HepG2 (cell line): ENCODE data around the gene AMER2. TPM values are rescaled to one million over a fixed set of nuclear protein-coding genes. Genes with fewer than 3 reads are reported as not detected.

ENCODE experiments used
- ATAC-seq: fragments of 200-7000 bp; cut with Tn5 transposase; 3 replicates; pipeline ENCODE4 v1.9.1; 2020; ENCODE audit warnings: mild to moderate bottlenecking, moderate library complexity
- BruUV-seq: library from RNA; stranded (reverse); fragments of 400-500 nt; replicated peaks from 2 replicates; lab custom pipeline; 2021; lab: Mats Ljungman, UMichigan
- CTCF ChIA-PET: fragments of 300-600 bp; formaldehyde crosslinking; extraction: SDS; loops from one replicate; lab custom pipeline; 2021; ENCODE audit warnings: low total read pairs, inconsistent platforms, low intra/inter-chr PET ratio; lab: Yijun Ruan, JAX
- POLR2A ChIA-PET: fragments of 350-600 bp; sonication (Branson Sonifier 250); formaldehyde crosslinking; loops from one replicate; lab custom pipeline; 2020; ENCODE audit warnings: antibody characterized with exemption, inconsistent platforms; lab: Yijun Ruan, JAX
- DNase-seq: peaks from one replicate; pipeline ENCODE4 v3.0.0-alpha.2; 2015; ENCODE audit warnings: low spot score
- FAIRE-seq: peaks from 3 replicates; lab custom pipeline; 2011; peaks lifted over from hg19 to GRCh38; lab: Jason Lieb, UNC
- H2AFZ ChIP-seq: one replicate; pipeline ENCODE4 v1.6.1; 2011; ENCODE audit warnings: low read length, inconsistent platforms
- H3K27ac ChIP-seq: fragments of 300-600 bp; 3 replicates; pipeline ENCODE4 v1.8.0; 2011; ENCODE audit warnings: mixed run types, mild to moderate bottlenecking, mixed read lengths, low read length, inconsistent platforms; ENCODE audit not compliant: insufficient read depth; ENCODE audit errors: extremely low read length
- H3K27me3 ChIP-seq, 2 experiments: fragments of 200-600 bp in 1 of 2; 2 replicates in 1 of 2; 3 replicates in 1 of 2; pipeline versions ENCODE4 v1.6.0 to v1.8.0; 2011; ENCODE audit warnings: low read length in 2 of 2, mild to moderate bottlenecking in 2 of 2, moderate library complexity in 2 of 2, inconsistent platforms in 1 of 2; ENCODE audit not compliant: insufficient read depth in 2 of 2, control insufficient read depth in 1 of 2
- H3K36me3 ChIP-seq, 2 experiments: fragments of 200-600 bp in 1 of 2; replicated peaks in 1 of 2; 2 replicates in 1 of 2; 3 replicates in 1 of 2; pipeline versions ENCODE4 v1.5.1 to v1.8.0; 2011; ENCODE audit warnings: low read length in 2 of 2, inconsistent platforms in 1 of 2; ENCODE audit not compliant: insufficient read depth in 2 of 2, control insufficient read depth in 1 of 2
- H3K4me1 ChIP-seq: 2 replicates; pipeline ENCODE4 v1.5.1; 2012; ENCODE audit warnings: low read length, inconsistent platforms; ENCODE audit not compliant: insufficient read depth
- H3K4me2 ChIP-seq: 2 replicates; pipeline ENCODE4 v1.6.0; 2011; ENCODE audit warnings: low read depth, low read length, inconsistent platforms
- H3K4me3 ChIP-seq, 3 experiments: fragments of 200-600 bp in 1 of 3; sonication (generic), shearing (Covaris generic) in 1 of 3; replicated peaks in 1 of 3; 2 replicates each; pipeline ENCODE4 v1.5.1; 2011 to 2016; ENCODE audit warnings: low read length in 3 of 3, inconsistent platforms in 2 of 3, low read depth in 2 of 3, mild to moderate bottlenecking in 2 of 3, control low read depth in 1 of 3, mixed read lengths in 1 of 3; ENCODE audit not compliant: insufficient read depth in 1 of 3
- H3K79me2 ChIP-seq: one replicate; pipeline ENCODE4 v1.6.1; 2011; ENCODE audit warnings: low read length, inconsistent platforms; ENCODE audit not compliant: insufficient read depth
- H3K9ac ChIP-seq: 2 replicates; pipeline ENCODE4 v1.6.0; 2011; ENCODE audit warnings: mild to moderate bottlenecking, low read depth, low read length, inconsistent platforms; ENCODE audit not compliant: insufficient read depth
- H3K9me3 ChIP-seq: 2 replicates; pipeline ENCODE4 v1.5.1; 2012; ENCODE audit warnings: mild to moderate bottlenecking, low read length
- H4K20me1 ChIP-seq: 2 replicates; pipeline ENCODE4 v1.6.0; 2011; ENCODE audit warnings: inconsistent platforms, mild to moderate bottlenecking, low read length, moderate library complexity; ENCODE audit not compliant: insufficient read depth
- PHF8 ChIP-seq: sonication (generic); formaldehyde crosslinking; IDR thresholded peaks from 2 replicates; pipeline ENCODE4 v1.5.0; 2020; ENCODE audit warnings: missing genetic modification reagents
- RORA ChIP-seq: sonication (generic); formaldehyde crosslinking; IDR thresholded peaks from 2 replicates; pipeline ENCODE4 v1.5.0; 2020; ENCODE audit warnings: mild to moderate bottlenecking, missing genetic modification reagents, moderate library complexity
- SETDB1 ChIP-seq: sonication (generic); formaldehyde crosslinking; IDR thresholded peaks from 2 replicates; pipeline ENCODE4 v1.5.1; 2020; ENCODE audit warnings: missing genetic modification reagents, mild to moderate bottlenecking, borderline replicate concordance
- STAG1 ChIP-seq: sonication (generic); formaldehyde crosslinking; IDR thresholded peaks from 2 replicates; pipeline ENCODE4 v1.4.0; 2020; ENCODE audit warnings: missing genetic modification reagents
- TCF7L2 ChIP-seq: IDR thresholded peaks from 2 replicates; pipeline ENCODE4 v1.6.1; 2011; ENCODE audit warnings: mild to moderate bottlenecking, low read depth, low read length, moderate library complexity
- ZNF143 ChIP-seq: sonication (generic); formaldehyde crosslinking; IDR thresholded peaks from 2 replicates; pipeline ENCODE4 v1.4.0; 2020; ENCODE audit warnings: missing genetic modification reagents
- ZNF432 ChIP-seq: sonication (generic); formaldehyde crosslinking; IDR thresholded peaks from 2 replicates; pipeline ENCODE4 v1.5.0; 2020; ENCODE audit warnings: missing genetic modification reagents, mild to moderate bottlenecking, borderline replicate concordance
- WGBS: methylation state at CpG from one replicate; pipeline ENCODE4 v1.1.6; 2017; ENCODE audit warnings: low lambda C conversion rate; 5-methylcytosine and 5-hydroxymethylcytosine counted together
- in situ Hi-C: cut with HindIII; loops from 2 replicates; pipeline ENCODE4 v1.10.0; 2017; ENCODE audit warnings: low pct_unique_long_range_greater_than_20kb; ENCODE audit not compliant: extremely low pct_ligation_motif_present
- intact Hi-C: fragments of 100-400 bp; cut with micrococcal nuclease; formaldehyde crosslinking; loops from one replicate; pipeline ENCODE4 v1.10.0; 2022; ENCODE audit not compliant: unreplicated experiment
- polyA plus RNA-seq, 8 experiments: library from polyadenylated mRNA; depleted of rRNA in 3 of 8; stranded (reverse) in 7 of 8; unstranded in 1 of 8; fragments of >200 nt; fragmentation: Illumina TruSeq in 4 of 8; extraction: Trizol in 4 of 8; gene quantifications; 2 replicates each; pipeline versions ENCODE4 v1.2.1 to v1.2.3, GENCODE V29; 2011 to 2016; ENCODE audit warnings: low read depth in 4 of 8, missing spikeins in 1 of 8, mixed read lengths in 1 of 8; ENCODE audit not compliant: insufficient read depth in 1 of 8
- total RNA-seq, 5 experiments: library from RNA; depleted of rRNA; stranded (reverse); fragments of >200 nt; fragmentation: Illumina TruSeq; extraction: Trizol; gene quantifications; 2 replicates each; pipeline ENCODE4 v1.2.3, GENCODE V29; 2016; ENCODE audit warnings: low read depth in 1 of 5
- TF ChIP-seq, protein P1 (sequence below): sonication (generic); formaldehyde crosslinking; IDR thresholded peaks from 2 replicates; pipeline ENCODE4 v1.5.1; 2020; ENCODE audit warnings: mild to moderate bottlenecking, missing genetic modification reagents
- TF ChIP-seq, protein P2 (sequence below): sonication (generic); formaldehyde crosslinking; IDR thresholded peaks from 2 replicates; pipeline ENCODE4 v1.5.0; 2020; ENCODE audit warnings: mild to moderate bottlenecking, missing genetic modification reagents
- TF ChIP-seq, protein P3 (sequence below): sonication (generic); formaldehyde crosslinking; IDR thresholded peaks from 2 replicates; pipeline ENCODE4 v1.5.0; 2020; ENCODE audit warnings: mild to moderate bottlenecking, missing genetic modification reagents
- TF ChIP-seq, protein P4 (sequence below): sonication (generic); formaldehyde crosslinking; IDR thresholded peaks from 2 replicates; pipeline ENCODE4 v1.4.0; 2020; ENCODE audit warnings: missing genetic modification reagents

The AMER2 gene
- total and polyA plus RNA-seq, 2 of the 13 experiments (the other 11 are each of a cell fraction or from before 2014, with no cell fraction given), result not detected

DNA sequence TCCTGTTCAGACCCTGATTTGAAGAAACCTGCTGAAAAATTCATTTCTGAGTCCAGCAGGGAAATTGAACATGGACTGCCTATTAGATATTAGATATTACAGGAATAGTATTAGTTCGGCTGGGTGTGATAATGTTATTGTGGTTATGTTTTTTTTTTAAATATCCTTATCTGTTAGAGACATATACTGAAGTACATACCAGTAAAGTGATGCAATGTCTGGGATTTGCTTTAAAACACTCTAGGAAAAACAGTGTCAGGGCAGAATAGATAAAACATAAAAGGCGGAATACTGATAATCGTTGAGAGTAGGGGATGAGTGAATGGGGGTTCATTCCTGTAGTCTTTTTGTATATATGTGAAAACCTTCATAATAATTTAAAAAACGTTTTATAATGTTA, 28.7 kb upstream of the AMER2 start (continued):
- TF ChIP-seq, protein P1, sequence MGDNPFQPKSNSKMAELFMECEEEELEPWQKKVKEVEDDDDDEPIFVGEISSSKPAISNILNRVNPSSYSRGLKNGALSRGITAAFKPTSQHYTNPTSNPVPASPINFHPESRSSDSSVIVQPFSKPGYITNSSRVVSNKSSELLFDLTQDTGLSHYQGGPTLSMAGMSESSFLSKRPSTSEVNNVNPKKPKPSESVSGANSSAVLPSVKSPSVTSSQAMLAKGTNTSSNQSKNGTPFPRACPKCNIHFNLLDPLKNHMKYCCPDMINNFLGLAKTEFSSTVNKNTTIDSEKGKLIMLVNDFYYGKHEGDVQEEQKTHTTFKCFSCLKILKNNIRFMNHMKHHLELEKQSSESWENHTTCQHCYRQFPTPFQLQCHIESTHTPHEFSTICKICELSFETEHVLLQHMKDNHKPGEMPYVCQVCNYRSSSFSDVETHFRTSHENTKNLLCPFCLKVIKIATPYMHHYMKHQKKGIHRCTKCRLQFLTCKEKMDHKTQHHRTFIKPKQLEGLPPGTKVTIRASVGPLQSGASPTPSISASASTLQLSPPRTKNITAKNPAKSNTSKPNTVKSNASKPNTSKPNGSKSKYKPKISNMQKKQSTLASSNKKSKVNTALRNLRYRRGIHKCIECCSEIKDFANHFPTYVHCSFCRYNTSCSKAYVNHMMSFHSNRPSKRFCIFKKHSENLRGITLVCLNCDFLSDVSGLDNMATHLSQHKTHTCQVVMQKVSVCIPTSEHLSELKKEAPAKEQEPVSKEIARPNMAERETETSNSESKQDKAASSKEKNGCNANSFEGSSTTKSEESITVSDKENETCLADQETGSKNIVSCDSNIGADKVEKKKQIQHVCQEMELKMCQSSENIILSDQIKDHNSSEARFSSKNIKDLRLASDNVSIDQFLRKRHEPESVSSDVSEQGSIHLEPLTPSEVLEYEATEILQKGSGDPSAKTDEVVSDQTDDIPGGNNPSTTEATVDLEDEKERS (CRISPR knock-in tag), result no peak

DNA sequence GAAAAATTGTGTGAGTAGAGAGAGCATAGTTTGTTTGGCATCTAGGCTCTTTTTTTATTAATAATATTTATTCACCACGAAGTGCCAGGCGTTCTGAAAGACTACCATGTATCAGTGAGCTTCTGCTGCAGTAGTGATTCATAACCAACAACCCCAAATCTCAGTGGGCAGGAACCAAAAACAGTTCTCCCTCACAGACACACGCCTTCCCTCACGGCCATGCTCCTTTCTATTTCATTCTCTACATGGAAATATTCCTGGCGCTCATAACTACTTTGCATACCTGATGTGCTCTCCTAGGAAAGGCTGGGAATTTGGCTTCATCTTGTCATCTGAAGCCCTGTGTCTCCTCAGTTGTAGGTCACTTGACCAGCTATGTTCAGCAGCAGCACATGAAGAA, 26.6 kb upstream of the AMER2 start:
- Histone ChIP-seq H3K4me2 (no peak overlapping the region), H3K4me1 (no peaks in the 10 kb centered on the region), H3K27ac (no peak overlapping the region), H3K9me3 (no peaks in the 10 kb centered on the region), H2AFZ (no peak overlapping the region), H4K20me1 (no peaks in the 10 kb centered on the region), H3K79me2 (no peaks in the 10 kb centered on the region), H3K9ac (no peak overlapping the region), H3K36me3 (no peaks in the 10 kb centered on the region), H3K27me3 (peaks cover 3 to 42% of the 10 kb centered on the region in 2 experiments; a peak in 3 of 5 replicates), H3K4me3 (no peak overlapping the region)
- ATAC-seq (no peak), DNase-seq (no peak), FAIRE-seq (no peak)
- intact Hi-C loops (no loop called here), in situ Hi-C loops (no loop called here)
- 4% methylated on average over 3 of the region's 5 CpGs for WGBS
- ChIA-PET CTCF (no interaction called here), POLR2A (no interaction called here)
- no TSS peak for BruUV-seq
- no peak for TF ChIP-seq SETDB1
- TF ChIP-seq ZNF143 (CRISPR knock-in tag), result no peak
- no peak for TF ChIP-seq STAG1 (CRISPR knock-in tag)
- TF ChIP-seq RORA (CRISPR knock-in tag), result no peak
- TF ChIP-seq, protein P2, sequence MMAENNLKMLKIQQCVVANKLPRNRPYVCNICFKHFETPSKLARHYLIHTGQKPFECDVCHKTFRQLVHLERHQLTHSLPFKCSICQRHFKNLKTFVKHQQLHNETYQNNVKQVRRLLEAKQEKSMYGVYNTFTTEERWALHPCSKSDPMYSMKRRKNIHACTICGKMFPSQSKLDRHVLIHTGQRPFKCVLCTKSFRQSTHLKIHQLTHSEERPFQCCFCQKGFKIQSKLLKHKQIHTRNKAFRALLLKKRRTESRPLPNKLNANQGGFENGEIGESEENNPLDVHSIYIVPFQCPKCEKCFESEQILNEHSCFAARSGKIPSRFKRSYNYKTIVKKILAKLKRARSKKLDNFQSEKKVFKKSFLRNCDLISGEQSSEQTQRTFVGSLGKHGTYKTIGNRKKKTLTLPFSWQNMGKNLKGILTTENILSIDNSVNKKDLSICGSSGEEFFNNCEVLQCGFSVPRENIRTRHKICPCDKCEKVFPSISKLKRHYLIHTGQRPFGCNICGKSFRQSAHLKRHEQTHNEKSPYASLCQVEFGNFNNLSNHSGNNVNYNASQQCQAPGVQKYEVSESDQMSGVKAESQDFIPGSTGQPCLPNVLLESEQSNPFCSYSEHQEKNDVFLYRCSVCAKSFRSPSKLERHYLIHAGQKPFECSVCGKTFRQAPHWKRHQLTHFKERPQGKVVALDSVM (CRISPR knock-in tag), result no peak
- no peak for TF ChIP-seq TCF7L2
- TF ChIP-seq, protein P3, sequence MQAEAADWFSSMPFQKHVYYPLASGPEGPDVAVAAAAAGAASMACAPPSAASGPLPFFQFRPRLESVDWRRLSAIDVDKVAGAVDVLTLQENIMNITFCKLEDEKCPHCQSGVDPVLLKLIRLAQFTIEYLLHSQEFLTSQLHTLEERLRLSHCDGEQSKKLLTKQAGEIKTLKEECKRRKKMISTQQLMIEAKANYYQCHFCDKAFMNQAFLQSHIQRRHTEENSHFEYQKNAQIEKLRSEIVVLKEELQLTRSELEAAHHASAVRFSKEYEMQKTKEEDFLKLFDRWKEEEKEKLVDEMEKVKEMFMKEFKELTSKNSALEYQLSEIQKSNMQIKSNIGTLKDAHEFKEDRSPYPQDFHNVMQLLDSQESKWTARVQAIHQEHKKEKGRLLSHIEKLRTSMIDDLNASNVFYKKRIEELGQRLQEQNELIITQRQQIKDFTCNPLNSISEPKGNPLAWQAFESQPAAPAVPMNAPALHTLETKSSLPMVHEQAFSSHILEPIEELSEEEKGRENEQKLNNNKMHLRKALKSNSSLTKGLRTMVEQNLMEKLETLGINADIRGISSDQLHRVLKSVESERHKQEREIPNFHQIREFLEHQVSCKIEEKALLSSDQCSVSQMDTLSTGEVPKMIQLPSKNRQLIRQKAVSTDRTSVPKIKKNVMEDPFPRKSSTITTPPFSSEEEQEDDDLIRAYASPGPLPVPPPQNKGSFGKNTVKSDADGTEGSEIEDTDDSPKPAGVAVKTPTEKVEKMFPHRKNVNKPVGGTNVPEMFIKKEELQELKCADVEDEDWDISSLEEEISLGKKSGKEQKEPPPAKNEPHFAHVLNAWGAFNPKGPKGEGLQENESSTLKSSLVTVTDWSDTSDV (CRISPR knock-in tag), result no peak
- no peak for TF ChIP-seq PHF8 (CRISPR knock-in tag)
- TF ChIP-seq ZNF432 (CRISPR knock-in tag), result no peak
- TF ChIP-seq, protein P4, sequence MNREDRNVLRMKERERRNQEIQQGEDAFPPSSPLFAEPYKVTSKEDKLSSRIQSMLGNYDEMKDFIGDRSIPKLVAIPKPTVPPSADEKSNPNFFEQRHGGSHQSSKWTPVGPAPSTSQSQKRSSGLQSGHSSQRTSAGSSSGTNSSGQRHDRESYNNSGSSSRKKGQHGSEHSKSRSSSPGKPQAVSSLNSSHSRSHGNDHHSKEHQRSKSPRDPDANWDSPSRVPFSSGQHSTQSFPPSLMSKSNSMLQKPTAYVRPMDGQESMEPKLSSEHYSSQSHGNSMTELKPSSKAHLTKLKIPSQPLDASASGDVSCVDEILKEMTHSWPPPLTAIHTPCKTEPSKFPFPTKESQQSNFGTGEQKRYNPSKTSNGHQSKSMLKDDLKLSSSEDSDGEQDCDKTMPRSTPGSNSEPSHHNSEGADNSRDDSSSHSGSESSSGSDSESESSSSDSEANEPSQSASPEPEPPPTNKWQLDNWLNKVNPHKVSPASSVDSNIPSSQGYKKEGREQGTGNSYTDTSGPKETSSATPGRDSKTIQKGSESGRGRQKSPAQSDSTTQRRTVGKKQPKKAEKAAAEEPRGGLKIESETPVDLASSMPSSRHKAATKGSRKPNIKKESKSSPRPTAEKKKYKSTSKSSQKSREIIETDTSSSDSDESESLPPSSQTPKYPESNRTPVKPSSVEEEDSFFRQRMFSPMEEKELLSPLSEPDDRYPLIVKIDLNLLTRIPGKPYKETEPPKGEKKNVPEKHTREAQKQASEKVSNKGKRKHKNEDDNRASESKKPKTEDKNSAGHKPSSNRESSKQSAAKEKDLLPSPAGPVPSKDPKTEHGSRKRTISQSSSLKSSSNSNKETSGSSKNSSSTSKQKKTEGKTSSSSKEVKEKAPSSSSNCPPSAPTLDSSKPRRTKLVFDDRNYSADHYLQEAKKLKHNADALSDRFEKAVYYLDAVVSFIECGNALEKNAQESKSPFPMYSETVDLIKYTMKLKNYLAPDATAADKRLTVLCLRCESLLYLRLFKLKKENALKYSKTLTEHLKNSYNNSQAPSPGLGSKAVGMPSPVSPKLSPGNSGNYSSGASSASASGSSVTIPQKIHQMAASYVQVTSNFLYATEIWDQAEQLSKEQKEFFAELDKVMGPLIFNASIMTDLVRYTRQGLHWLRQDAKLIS (CRISPR knock-in tag), result no peak
